ENCODE results near the gene ZPBP2. TPM values are rescaled to one million over a fixed set of nuclear protein-coding genes. Genes with fewer than 3 reads are reported as not detected.

ZPBP2 gene
- total and polyA plus RNA-seq, 2 of the 13 experiments (the other 11 are each of a cell fraction or from before 2014, with no cell fraction given) = not detected

GRCh38 chr17:39923836-39924690 lies 56.1 kb downstream of the ZPBP2 start (continued):
- TF ChIP-seq ZNF646 (CRISPR knock-in tag; IDR thresholded peaks at IDR 0.05) = no peak; the same call in 1 of the 2 replicates
- TF ChIP-seq PAWR (CRISPR knock-in tag; IDR thresholded peaks at IDR 0.05; ENCODE audit: borderline replicate concordance) = peak; percentile 92; the same call in 1 of the 2 replicates
- TF ChIP-seq TCF7L2 (IDR thresholded peaks at IDR 0.05; ENCODE audit: low read depth, low read length) = no peak
- TF ChIP-seq ZNF274 (CRISPR knock-in tag; IDR thresholded peaks at IDR 0.05) = peak; percentile 90
- peak; percentile 99 for TF ChIP-seq THRA (CRISPR knock-in tag; IDR thresholded peaks at IDR 0.05; ENCODE audit: borderline replicate concordance)
- TF ChIP-seq RAD21 (CRISPR knock-in tag; IDR thresholded peaks at IDR 0.05) = peak; percentile 60
- peak; percentile 100 for TF ChIP-seq PHF21A (CRISPR knock-in tag; IDR thresholded peaks at IDR 0.05)
- 0 out of 2 replicates have a peak, but pooled peaks have one; percentile 73 for TF ChIP-seq ZNF256 (CRISPR knock-in tag; conservative IDR thresholded peaks at IDR 0.05)
- TF ChIP-seq MED8 (CRISPR knock-in tag; IDR thresholded peaks at IDR 0.05; ENCODE audit: insufficient replicate concordance) = peak; percentile 89
- TF ChIP-seq ZNF205 (CRISPR knock-in tag; IDR thresholded peaks at IDR 0.05) = peak; percentile 94
- no peak for TF ChIP-seq SETDB1 (CRISPR knock-in tag; IDR thresholded peaks at IDR 0.05; ENCODE audit: borderline replicate concordance)
- no peak for TF ChIP-seq CCAR2 (optimal IDR thresholded peaks at IDR 0.05; ENCODE audit: low read depth, low read length)
- peak; percentile 98; the same call in 1 of the 2 replicates for TF ChIP-seq ZNF580 (CRISPR knock-in tag; IDR thresholded peaks at IDR 0.05; ENCODE audit: borderline replicate concordance, low read depth)
- TF ChIP-seq SNAPC5 (CRISPR knock-in tag; IDR thresholded peaks at IDR 0.05; ENCODE audit: borderline replicate concordance) = no peak; the same call in 1 of the 2 replicates
- peak; percentile 78; the same call in 1 of the 2 replicates for TF ChIP-seq ZNF879 (CRISPR knock-in tag; IDR thresholded peaks at IDR 0.05)
- TF ChIP-seq ZNF12 (CRISPR knock-in tag; IDR thresholded peaks at IDR 0.05) = peak; percentile 90
- TF ChIP-seq NCOA5 (CRISPR knock-in tag; IDR thresholded peaks at IDR 0.05) = peak; percentile 92; the same call in 1 of the 2 replicates
- no peak for TF ChIP-seq GTF2F1 (IDR thresholded peaks at IDR 0.05; ENCODE audit: low read length)
- peak; percentile 87 for TF ChIP-seq ZNF547 (CRISPR knock-in tag; IDR thresholded peaks at IDR 0.05)
- TF ChIP-seq RBFOX2 (IDR thresholded peaks at IDR 0.05; ENCODE audit: low read depth, low read length) = peak; percentile 49; the same call in 1 of the 2 replicates
- peak; percentile 28 for TF ChIP-seq STAG1 (CRISPR knock-in tag; IDR thresholded peaks at IDR 0.05)
- TF ChIP-seq ZNF790 (CRISPR knock-in tag; IDR thresholded peaks at IDR 0.05; ENCODE audit: borderline replicate concordance) = no peak
